Lower leg skin (tissue), 3 donors: ENCODE data around the gene SWI5.

ENCODE experiments used
- POLR2A ChIP-seq, 2 donors: fragments of 450-650 bp; IDR thresholded peaks; one replicate each; pipeline ENCODE4 v1.6.1; 2016 to 2017; ENCODE audit warnings: antibody characterized with exemption in 2 of 2, mild to moderate bottlenecking in 1 of 2, moderate library complexity in 1 of 2
- TF ChIP-seq, protein P1 (sequence below), 3 donors: fragments of 450-650 bp; IDR thresholded peaks; one replicate each; pipeline ENCODE4 v1.5.1; 2016; ENCODE audit warnings: antibody characterized with exemption in 3 of 3, mild to moderate bottlenecking in 3 of 3, moderate library complexity in 2 of 3

- TF ChIP-seq, protein P1, sequence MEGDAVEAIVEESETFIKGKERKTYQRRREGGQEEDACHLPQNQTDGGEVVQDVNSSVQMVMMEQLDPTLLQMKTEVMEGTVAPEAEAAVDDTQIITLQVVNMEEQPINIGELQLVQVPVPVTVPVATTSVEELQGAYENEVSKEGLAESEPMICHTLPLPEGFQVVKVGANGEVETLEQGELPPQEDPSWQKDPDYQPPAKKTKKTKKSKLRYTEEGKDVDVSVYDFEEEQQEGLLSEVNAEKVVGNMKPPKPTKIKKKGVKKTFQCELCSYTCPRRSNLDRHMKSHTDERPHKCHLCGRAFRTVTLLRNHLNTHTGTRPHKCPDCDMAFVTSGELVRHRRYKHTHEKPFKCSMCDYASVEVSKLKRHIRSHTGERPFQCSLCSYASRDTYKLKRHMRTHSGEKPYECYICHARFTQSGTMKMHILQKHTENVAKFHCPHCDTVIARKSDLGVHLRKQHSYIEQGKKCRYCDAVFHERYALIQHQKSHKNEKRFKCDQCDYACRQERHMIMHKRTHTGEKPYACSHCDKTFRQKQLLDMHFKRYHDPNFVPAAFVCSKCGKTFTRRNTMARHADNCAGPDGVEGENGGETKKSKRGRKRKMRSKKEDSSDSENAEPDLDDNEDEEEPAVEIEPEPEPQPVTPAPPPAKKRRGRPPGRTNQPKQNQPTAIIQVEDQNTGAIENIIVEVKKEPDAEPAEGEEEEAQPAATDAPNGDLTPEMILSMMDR (IDR thresholded peaks at IDR 0.05) = no peak
- TF ChIP-seq POLR2A (IDR thresholded peaks at IDR 0.05) = no peak
Observed at GRCh38 chr9:128310461-128310860, 34.4 kb downstream of the SWI5 start.
